GM19193 (cell line): ENCODE results near the gene SLCO1B1.

Experiments
- POLR2A ChIP-seq: IDR thresholded peaks from 4 replicates; pipeline ENCODE4 v1.6.1; 2011; ENCODE audit not compliant: insufficient read depth, insufficient read length; ENCODE audit errors: extremely low read depth

Gene SLCO1B1

GRCh38 chr12:21130998-21131397, at the start of gene SLCO1B1:
TSS of gene SLCO1B1 (plus strand) at chr12:21131194. CDS start at chr12:21141575, 10,381 bp downstream.
- TF ChIP-seq POLR2A, result no peak

GRCh38 chr12:21111732-21112131, 19.3 kb upstream of the SLCO1B1 start:
- TF ChIP-seq POLR2A, result no peak

- TF ChIP-seq POLR2A, result no peak
Observed at GRCh38 chr12:21113266-21113665, 17.7 kb upstream of the SLCO1B1 start.

- TF ChIP-seq POLR2A, result no peak
Observed at GRCh38 chr12:21117995-21118394, 13.0 kb upstream of the SLCO1B1 start.

- no peak for TF ChIP-seq POLR2A
Observed at GRCh38 chr12:21118760-21119159, 12.2 kb upstream of the SLCO1B1 start.

DNA sequence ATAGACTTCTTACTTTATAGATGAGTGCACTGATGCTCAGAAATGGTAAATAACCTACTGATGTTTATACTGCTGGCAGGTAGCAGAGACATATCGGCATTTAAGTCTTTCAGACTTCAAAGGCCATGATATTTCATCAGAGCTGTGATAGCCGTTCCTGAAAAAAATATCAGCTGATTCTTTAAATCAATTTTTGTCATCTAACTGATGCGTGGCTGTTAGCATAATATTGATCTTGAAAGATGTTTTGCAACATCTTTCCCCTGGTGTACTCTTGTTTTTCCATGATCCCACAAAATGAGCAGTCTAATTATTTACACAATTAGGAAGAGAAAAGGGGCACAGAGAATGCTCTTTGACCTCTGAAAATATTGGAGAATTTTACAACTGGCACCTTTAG, 1.6 kb upstream of the SLCO1B1 start:
- TF ChIP-seq POLR2A, result no peak

DNA sequence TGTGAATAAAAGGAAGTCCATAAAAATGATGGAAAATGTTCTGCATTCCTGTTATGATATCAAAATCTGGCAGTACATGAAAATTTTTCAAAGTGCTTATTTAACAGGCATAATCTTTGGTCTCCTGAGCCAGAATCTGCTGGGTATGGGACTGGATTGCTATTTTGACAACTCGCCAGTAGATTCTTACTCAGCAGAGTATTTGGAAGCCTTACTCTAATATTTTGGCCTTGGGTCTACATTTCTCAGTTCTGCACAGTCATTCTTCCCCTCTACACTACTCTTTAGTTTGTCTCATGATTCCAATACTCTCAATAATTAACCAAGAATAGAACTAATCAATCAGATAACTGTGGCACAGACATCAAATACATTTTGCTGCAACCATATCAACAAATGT, 1.1 kb upstream of the SLCO1B1 start:
- no peak for TF ChIP-seq POLR2A

DNA sequence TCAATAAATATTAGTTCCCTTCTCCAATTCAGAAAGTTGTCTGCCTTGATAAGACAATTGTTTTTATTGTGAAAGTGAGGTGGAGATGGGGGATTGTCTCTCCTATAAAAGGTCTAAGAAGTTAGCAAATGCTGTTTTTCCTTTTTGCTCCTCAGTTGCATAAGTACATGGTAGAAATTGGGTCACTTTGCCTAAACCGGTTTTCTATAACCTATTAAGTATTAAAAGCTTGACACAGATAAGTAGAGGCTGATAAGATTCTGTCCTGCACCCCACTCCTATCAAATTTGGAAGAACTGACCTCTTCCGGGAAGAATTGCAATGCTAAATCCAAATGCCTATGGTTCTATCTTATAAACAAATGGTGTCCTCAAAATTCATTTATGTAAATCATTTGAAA, 7.0 kb downstream of the SLCO1B1 start:
- no peak for TF ChIP-seq POLR2A

- TF ChIP-seq POLR2A, result no peak
Observed at GRCh38 chr12:21144309-21144708, 13.3 kb downstream of the SLCO1B1 start.

DNA sequence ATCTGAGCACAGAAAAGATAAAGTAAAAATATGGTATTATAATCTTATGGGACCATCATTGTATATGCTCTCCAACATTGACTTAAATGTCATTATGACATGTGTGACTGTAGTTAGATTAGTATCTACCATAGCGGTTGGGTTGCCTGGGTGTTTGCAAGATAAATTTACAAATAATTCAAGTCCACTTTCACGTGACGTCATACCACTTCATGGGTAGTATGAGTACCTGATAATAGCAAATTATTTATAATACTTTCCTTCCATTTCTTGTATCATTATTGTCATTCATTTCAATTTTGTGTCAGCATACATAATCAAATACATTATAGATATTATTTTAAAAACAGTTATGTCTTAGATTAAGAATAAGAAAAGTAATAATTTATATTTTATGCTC, 20.2 kb downstream of the SLCO1B1 start:
- TF ChIP-seq POLR2A, result no peak

- no peak for TF ChIP-seq POLR2A
Observed at GRCh38 chr12:21155522-21156351, 24.7 kb downstream of the SLCO1B1 start.

DNA sequence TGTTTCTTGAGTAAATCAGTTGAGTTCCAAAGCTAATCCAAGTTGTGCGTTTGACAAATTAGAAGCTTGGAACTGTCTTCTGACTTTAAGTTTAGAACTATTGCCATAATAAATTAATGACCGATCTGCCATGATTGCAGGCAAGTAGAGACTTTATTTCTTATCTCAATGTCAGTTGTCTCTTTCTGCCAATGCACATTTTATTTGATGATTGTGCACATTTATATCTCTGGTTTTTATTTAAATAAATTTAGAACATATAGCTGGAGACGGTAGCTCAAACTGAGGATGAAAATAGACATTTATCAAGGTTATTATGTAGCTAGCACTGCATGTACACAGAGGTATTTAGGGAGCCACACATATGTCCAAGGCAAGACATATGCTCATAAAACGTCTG, 34.1 kb downstream of the SLCO1B1 start:
- no peak for TF ChIP-seq POLR2A

DNA sequence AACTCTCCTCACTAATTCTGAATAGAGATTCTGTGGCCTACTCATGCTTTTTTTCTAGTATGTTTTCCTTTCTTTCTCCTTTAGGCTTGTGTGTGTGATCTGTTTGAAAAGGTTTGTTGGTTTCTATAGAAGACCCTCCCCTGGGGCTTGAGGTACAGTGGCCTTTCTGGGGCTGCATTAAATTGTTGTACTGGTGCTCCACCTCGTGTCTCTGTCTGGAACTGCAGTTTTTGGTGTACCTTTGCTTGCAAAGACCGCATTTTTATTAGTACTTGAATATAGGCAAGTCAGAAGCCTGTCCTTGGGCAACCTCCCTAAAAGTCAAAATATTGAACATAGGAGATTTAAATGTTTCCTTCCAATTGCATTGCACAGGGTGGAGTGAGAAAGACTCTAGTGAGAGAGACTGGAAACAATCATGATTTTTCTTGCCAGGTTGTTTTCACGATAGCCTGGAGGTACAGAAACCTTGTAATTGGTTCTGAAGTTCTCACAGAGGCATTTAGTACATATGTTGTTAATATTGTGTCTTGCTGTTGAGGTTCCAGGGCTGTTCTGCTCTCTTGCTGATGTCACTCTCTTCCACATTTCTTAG, 39.0 kb downstream of the SLCO1B1 start:
- TF ChIP-seq POLR2A, result no peak

GRCh38 chr12:21172079-21172478, 41.1 kb downstream of the SLCO1B1 start:
- no peak for TF ChIP-seq POLR2A

GRCh38 chr12:21183721-21184275, 52.8 kb downstream of the SLCO1B1 start:
- no peak for TF ChIP-seq POLR2A

- no peak for TF ChIP-seq POLR2A
Observed at GRCh38 chr12:21190016-21190415, 59.0 kb downstream of the SLCO1B1 start.
